ENCODE results near the gene PARD3B. TPM values are rescaled to one million over a fixed set of nuclear protein-coding genes. Genes with fewer than 3 reads are reported as not detected.
A peak's percentile ranks its signal among the peaks of the same experiment; 100 is the strongest.

The PARD3B gene
- total and polyA plus RNA-seq, 2 of the 4 experiments (the other 2 are of a cell fraction): 3.3 to 15.6 TPM

DNA sequence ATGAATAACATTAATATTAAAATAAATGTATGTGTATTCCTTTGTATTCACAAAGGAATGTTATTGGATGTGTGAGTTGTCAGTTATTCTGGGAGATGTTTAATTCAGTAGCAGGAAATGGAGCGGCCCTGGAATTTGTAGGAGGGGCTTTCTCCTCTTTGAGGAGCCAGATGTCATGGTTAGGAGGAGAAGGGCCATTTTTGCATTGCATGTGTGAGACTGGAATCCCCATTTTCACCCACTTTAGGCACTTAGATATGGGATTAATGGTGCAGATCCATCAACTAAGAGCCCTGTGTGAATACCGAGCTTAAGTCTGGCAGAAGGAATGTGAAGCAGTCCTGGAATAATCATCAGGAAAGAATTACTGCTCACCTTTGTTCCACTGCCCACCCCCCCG lies 439.2 kb downstream of the PARD3B start:
- Histone ChIP-seq H2BK120ac (ENCODE audit: low read depth, low read length) (no peak overlapping the region), H3K56ac (ENCODE audit: extremely low read depth, insufficient read depth, low read length) (no peak overlapping the region), H4K20me1 (ENCODE audit: insufficient read depth, low read length) (no peaks in the 10 kb centered on the region), H3K4me2 (ENCODE audit: low read depth, low read length) (no peak overlapping the region), H4K91ac (ENCODE audit: insufficient read depth, low read depth, low read length) (no peak overlapping the region), H2BK15ac (ENCODE audit: low read depth, low read length) (no peak overlapping the region), H3K36me3 (ENCODE audit: control insufficient read depth, insufficient read depth, low read length) (no peaks in the 10 kb centered on the region), H3K4me3 (ENCODE audit: insufficient read depth, low read depth, low read length) (no peak overlapping the region), H3K4me1 (ENCODE audit: control insufficient read depth, insufficient read depth, low read length) (peaks cover 3% of the 10 kb centered on the region; the same call in 1 of the 2 replicates), H3K14ac (replicated peaks; ENCODE audit: low read depth, low read length) (no peak overlapping the region; the same call in 1 of the 2 replicates), H3K27me3 (ENCODE audit: control insufficient read depth, insufficient read depth, low read length) (no peaks in the 10 kb centered on the region), H2BK5ac (ENCODE audit: low read depth, low read length, poor library complexity, severe bottlenecking) (no peak overlapping the region), H2BK20ac (ENCODE audit: low read depth, low read length) (no peak overlapping the region), H3K79me1 (ENCODE audit: low read depth in 1 of 2, low read length in 2 of 2) (peaks cover 3% of the 10 kb centered on the region in 2 experiments; a peak in 1 of 4 replicates), H4K8ac (ENCODE audit: low read depth in 2 of 2, low read length in 2 of 2) (no peak overlapping the region), H3K27ac (ENCODE audit: insufficient read depth, low read length) (no peak overlapping the region), H3K18ac (ENCODE audit: low read depth, low read length) (no peak overlapping the region), H4K5ac (ENCODE audit: low read depth, low read length) (no peak overlapping the region), H3K9me1 (ENCODE audit: insufficient read depth, low read length) (no peaks in the 10 kb centered on the region), H3K9ac (ENCODE audit: low read depth, low read length) (no peak overlapping the region), H3K4ac (ENCODE audit: low read depth, low read length) (no peak overlapping the region), H3K23ac (ENCODE audit: low read depth, low read length) (no peak overlapping the region), H2AK9ac (replicated peaks; ENCODE audit: low read depth, low read length, poor library complexity) (no peak overlapping the region), H3K9me3 (ENCODE audit: control insufficient read depth, insufficient read depth, low read length) (no peaks in the 10 kb centered on the region), H2AFZ (replicated peaks; ENCODE audit: low read length, poor library complexity) (no peak overlapping the region), H2AK5ac (ENCODE audit: low read depth, low read length) (no peak overlapping the region)
- ATAC-seq (ENCODE audit: low read depth) (no peak), DNase-seq (peak; percentile 35)
- in situ Hi-C loops (cut with MboI; ENCODE audit: low sequenced_read_pairs) (no loop called here), dilution Hi-C loops (cut with HindIII; ENCODE audit: low sequenced_read_pairs, unreplicated experiment) (no loop called here), intact Hi-C loops (cut with micrococcal nuclease) (no loop called here)
- TF ChIP-seq MAZ (IDR thresholded peaks at IDR 0.05; ENCODE audit: borderline replicate concordance, low read depth, low read length) (no peak), CHD1 (IDR thresholded peaks at IDR 0.05; ENCODE audit: low read depth, low read length) (no peak), FOS (IDR thresholded peaks at IDR 0.05; ENCODE audit: low read depth, low read length) (no peak)
- no CpG with 5 or more reads among the region's 3 CpGs for WGBS, 2 experiments (ENCODE audit: extremely low coverage in 2 of 2, insufficient read length in 1 of 2)
- CTCF ChIA-PET: no interaction called here
- POLR2A ChIA-PET (ENCODE audit: unreplicated experiment): no interaction called here
- BruUV-seq (replicated peaks): no TSS peak
